Measurements from ENCODE around the gene TNPO3. TPM values are rescaled to one million over a fixed set of nuclear protein-coding genes. Genes with fewer than 3 reads are reported as not detected.

Gene TNPO3
- total RNA-seq, 4 donors from 2014 or later = 34.6 to 48.5 (median 45.2) TPM

GRCh38 chr7:128959296-128959695, 95.6 kb downstream of the TNPO3 start:
- WGBS, 2 donors (ENCODE audit: low coverage in 1 of 2) = 100% methylated on average over 1 to 4 of the region's 4 CpGs
- Histone ChIP-seq H3K4me3 (no peak overlapping the region), H3K36me3 (peaks cover 0 to 94% of the 10 kb centered on the region in 2 donors), H3K27ac (no peak overlapping the region), H3K27me3 (no peaks in the 10 kb centered on the region), H3K9me3 (no peaks in the 10 kb centered on the region), H3K4me1 (peaks cover 0 to 6% (median 0%) of the 10 kb centered on the region in 3 donors)
- ATAC-seq = no peak
- TF ChIP-seq POLR2A (IDR thresholded peaks at IDR 0.05) = no peak
- no peak for TF ChIP-seq EP300 (IDR thresholded peaks at IDR 0.05)
- no peak for TF ChIP-seq POLR2AphosphoS5 (IDR thresholded peaks at IDR 0.05)

- no peaks in the 10 kb centered on the region for H3K27me3 ChIP-seq
- no peak for TF ChIP-seq CTCF (IDR thresholded peaks at IDR 0.05)
- TF ChIP-seq EP300 (IDR thresholded peaks at IDR 0.05) = no peak
- TF ChIP-seq POLR2A (IDR thresholded peaks at IDR 0.05) = no peak
- TF ChIP-seq POLR2AphosphoS5 (IDR thresholded peaks at IDR 0.05) = no peak
- H3K27ac ChIP-seq = no peak overlapping the region
- H3K4me1 ChIP-seq = no peaks in the 10 kb centered on the region
- H3K9me3 ChIP-seq = no peaks in the 10 kb centered on the region
- ATAC-seq = no peak
- no peak overlapping the region for H3K4me3 ChIP-seq
- H3K36me3 ChIP-seq = peaks cover 4 to 94% of the 10 kb centered on the region in 2 donors
These were observed 98.9 kb downstream of the TNPO3 start for GRCh38 chr7:128955981-128956380.

GRCh38 chr7:128954830-128955802, 99.8 kb downstream of the TNPO3 start:
- H3K27me3 ChIP-seq = no peaks in the 10 kb centered on the region
- ATAC-seq = no peak
- H3K27ac ChIP-seq = no peak overlapping the region
- H3K9me3 ChIP-seq = no peaks in the 10 kb centered on the region
- no peaks in the 10 kb centered on the region for H3K4me1 ChIP-seq
- WGBS, 2 donors (ENCODE audit: low coverage in 1 of 2) = 62 to 73% methylated on average over 13 to 15 of the region's 15 CpGs
- H3K4me3 ChIP-seq = no peak overlapping the region
- no peak for TF ChIP-seq POLR2AphosphoS5 (IDR thresholded peaks at IDR 0.05)
- no peak for TF ChIP-seq EP300 (IDR thresholded peaks at IDR 0.05)
- TF ChIP-seq POLR2A (IDR thresholded peaks at IDR 0.05) = no peak
- TF ChIP-seq CTCF (IDR thresholded peaks at IDR 0.05) = no peak
- H3K36me3 ChIP-seq = peaks cover 4 to 92% of the 10 kb centered on the region in 2 donors

GRCh38 chr7:128954150-128954549, 100.8 kb downstream of the TNPO3 start:
- TF ChIP-seq EP300 (IDR thresholded peaks at IDR 0.05) (no peak), POLR2A (IDR thresholded peaks at IDR 0.05) (no peak), POLR2AphosphoS5 (IDR thresholded peaks at IDR 0.05) (no peak), CTCF (IDR thresholded peaks at IDR 0.05) (no peak)
- 68 to 100% methylated on average over 1 to 2 of the region's 2 CpGs for WGBS, 2 donors (ENCODE audit: low coverage in 1 of 2)
- H3K4me1 ChIP-seq = no peaks in the 10 kb centered on the region
- no peak for ATAC-seq
- no peak overlapping the region for H3K27ac ChIP-seq
- H3K27me3 ChIP-seq = no peaks in the 10 kb centered on the region
- H3K4me3 ChIP-seq = no peak overlapping the region
- no peaks in the 10 kb centered on the region for H3K9me3 ChIP-seq
- peaks cover 4 to 82% of the 10 kb centered on the region in 2 donors for H3K36me3 ChIP-seq

- Histone ChIP-seq H3K9me3 (no peaks in the 10 kb centered on the region), H3K36me3 (peaks cover 4 to 60% of the 10 kb centered on the region in 2 donors), H3K4me1 (no peaks in the 10 kb centered on the region), H3K27ac (no peak overlapping the region), H3K27me3 (no peaks in the 10 kb centered on the region), H3K4me3 (no peak overlapping the region)
- 39% methylated on average over 5 of the region's 5 CpGs; no CpG with 5 or more reads in 1 of the 2 donors for WGBS, 2 donors (ENCODE audit: low coverage in 1 of 2)
- TF ChIP-seq EP300 (IDR thresholded peaks at IDR 0.05) (no peak), POLR2AphosphoS5 (IDR thresholded peaks at IDR 0.05) (no peak), POLR2A (IDR thresholded peaks at IDR 0.05) (no peak), CTCF (IDR thresholded peaks at IDR 0.05) (no peak)
- ATAC-seq = no peak
These were observed 103.6 kb downstream of the TNPO3 start for GRCh38 chr7:128951296-128951695.

Measured in gastroesophageal sphincter (tissue), 4 donors.